BLaER1 (cell line): ENCODE data around the gene GPER1.
"Not testable (repeated sequence)": the region's sequence is repeated elsewhere in the genome, so short reads cannot be mapped to it uniquely, and the experiment has no call there.

Experiments used
- H3K27ac ChIP-seq: shearing (Covaris generic); formaldehyde crosslinking; 2 replicates; pipeline ENCODE4 v1.8.1; 2022
- H3K27me3 ChIP-seq: shearing (Covaris generic); formaldehyde crosslinking; 2 replicates; pipeline ENCODE4 v1.8.1; 2022
- H3K36me3 ChIP-seq: shearing (Covaris generic); formaldehyde crosslinking; 2 replicates; pipeline ENCODE4 v1.8.1; 2022
- H3K4me1 ChIP-seq: shearing (Covaris generic); formaldehyde crosslinking; 2 replicates; pipeline ENCODE4 v1.8.1; 2022
- H3K4me2 ChIP-seq: shearing (Covaris generic); formaldehyde crosslinking; 2 replicates; pipeline ENCODE4 v1.8.1; 2022
- H3K4me3 ChIP-seq: shearing (Covaris generic); formaldehyde crosslinking; 2 replicates; pipeline ENCODE4 v1.8.1; 2022
- H3K9ac ChIP-seq: shearing (Covaris generic); formaldehyde crosslinking; 2 replicates; pipeline ENCODE4 v1.8.1; 2022
- H3K9me3 ChIP-seq: shearing (Covaris generic); formaldehyde crosslinking; 2 replicates; pipeline ENCODE4 v1.8.1; 2022
- H4K20me1 ChIP-seq: shearing (Covaris generic); formaldehyde crosslinking; 2 replicates; pipeline ENCODE4 v1.8.1; 2022
- Cebpa-rat ChIP-seq: shearing (Covaris generic); IDR thresholded peaks from 2 replicates; pipeline ENCODE4 v1.8.1; 2022

The GPER1 gene

DNA sequence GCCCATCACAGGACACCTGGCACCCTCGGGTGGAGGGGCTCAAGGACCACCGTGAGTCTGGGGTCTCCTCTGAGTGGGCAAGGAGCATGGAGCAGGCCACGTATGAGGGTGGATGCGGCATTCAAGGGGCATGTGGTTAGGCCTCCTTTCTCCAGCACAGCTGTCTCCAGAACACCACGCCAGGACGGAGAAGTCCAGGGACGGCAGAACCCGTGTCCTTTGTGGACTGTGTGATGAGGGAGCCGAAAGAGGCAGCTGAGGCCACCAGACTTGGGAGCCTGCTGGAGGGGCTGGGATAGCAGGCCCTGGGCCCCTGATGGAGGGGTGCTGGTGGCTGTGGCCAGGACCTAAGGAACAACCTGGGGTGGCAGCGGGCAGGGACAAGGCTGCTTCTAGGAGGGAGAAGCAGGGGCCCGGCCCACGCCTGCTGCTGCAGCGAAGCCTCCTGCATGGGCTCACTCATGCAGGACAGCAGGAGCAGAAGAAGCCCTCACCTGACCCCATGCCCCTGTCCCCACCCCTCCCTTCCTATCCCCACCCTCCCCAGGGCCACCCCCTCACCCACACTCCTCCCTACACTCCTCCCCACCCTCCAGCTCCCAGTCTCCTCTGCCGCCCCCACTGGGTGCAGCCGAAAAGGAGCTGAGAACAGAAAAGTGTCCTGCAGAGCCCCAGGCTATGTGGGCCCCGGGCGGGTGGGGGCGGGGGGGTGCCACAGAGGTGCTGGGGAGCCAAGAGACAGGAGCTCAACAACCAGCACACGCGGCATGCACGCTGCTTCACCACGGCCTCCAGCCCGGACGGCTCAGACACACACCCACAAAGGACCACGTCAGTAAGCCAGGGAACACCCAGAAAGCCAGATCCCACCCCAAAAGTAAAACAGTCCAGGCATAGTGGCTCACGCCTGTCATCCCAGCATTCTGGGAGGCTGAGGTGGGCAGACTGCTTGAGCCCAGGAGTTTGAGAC, 42.4 kb downstream of the GPER1 start:
- Histone ChIP-seq H3K9ac (no peak overlapping the region), H3K4me2 (0 out of 2 replicates have a peak overlapping the region, but pooled peaks have one; percentile 17), H3K9me3 (peaks cover 13% of the 10 kb centered on the region), H3K36me3 (peaks cover 44% of the 10 kb centered on the region), H3K4me1 (no peaks in the 10 kb centered on the region; the same call in 1 of the 2 replicates), H3K4me3 (no peak overlapping the region), H3K27ac (no peak overlapping the region), H4K20me1 (0 out of 2 replicates have a peak, but pooled peaks cover 2% of the 10 kb centered on the region), H3K27me3 (no peaks in the 10 kb centered on the region)
- no peak for TF ChIP-seq Cebpa-rat

DNA sequence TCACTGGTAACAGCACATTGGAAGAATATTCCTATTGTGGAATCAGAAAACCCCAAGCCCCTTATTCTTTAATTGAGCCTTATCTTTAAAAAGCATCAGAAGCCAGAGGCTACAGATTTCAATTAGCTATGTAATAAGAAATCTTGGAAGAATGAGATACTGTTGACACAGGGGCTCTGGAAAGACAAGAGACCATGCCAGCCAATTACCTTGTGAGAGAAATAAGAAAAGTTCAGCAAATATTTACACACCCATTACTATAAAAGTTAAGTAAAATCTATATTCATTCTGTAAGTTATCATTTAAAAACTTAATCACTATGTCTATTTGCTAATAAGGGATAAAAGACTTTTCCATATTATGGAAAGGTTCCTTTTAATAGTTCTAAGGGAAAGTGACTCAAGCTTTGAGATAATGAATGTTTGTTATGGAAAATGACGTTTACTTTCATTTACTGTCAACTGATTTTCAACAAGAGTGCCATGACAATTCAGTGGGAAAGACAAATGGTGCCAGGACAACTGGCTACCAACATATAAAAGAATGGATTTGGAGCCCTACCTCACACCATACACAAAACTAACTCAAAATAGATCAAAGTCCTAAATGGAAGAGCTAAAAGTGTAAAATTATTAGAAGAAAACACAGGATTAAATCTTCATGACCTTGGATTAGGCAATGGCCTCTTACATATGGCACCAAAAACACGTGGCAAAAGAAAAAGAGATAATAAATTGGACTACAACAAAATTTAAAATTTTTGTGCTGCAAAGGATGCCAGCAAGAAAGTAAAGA, 43.8 kb downstream of the GPER1 start:
- Histone ChIP-seq H3K27me3 (no peaks in the 10 kb centered on the region), H3K36me3 (peaks cover 31% of the 10 kb centered on the region), H4K20me1 (no peaks in the 10 kb centered on the region), H3K9me3 (peaks cover 13% of the 10 kb centered on the region), H3K9ac (no peak overlapping the region), H3K4me2 (no peak overlapping the region), H3K27ac (no peak overlapping the region), H3K4me1 (peaks cover 2% of the 10 kb centered on the region), H3K4me3 (no peak overlapping the region)
- no peak for TF ChIP-seq Cebpa-rat

DNA sequence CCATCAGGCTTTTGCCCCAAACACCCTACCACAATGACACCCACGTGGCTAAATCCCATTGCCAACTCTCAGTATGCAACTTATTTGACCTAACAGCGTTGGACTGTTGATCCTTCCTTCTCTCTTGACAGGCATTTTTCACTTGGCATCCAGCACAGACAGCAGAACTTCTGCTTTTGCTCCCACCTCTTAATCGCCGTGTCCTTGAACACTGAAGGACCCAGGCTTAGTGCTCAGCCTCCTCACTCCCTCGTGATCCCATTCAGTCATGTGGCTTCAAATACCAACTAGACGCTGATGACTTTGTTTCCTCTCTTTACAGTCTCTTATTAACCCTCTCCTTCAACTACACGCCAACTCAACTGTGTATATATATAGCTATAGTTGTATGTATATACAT, 47.0 kb downstream of the GPER1 start:
- Histone ChIP-seq H3K27me3 (no peaks in the 10 kb centered on the region), H3K9ac (no peak overlapping the region)

DNA sequence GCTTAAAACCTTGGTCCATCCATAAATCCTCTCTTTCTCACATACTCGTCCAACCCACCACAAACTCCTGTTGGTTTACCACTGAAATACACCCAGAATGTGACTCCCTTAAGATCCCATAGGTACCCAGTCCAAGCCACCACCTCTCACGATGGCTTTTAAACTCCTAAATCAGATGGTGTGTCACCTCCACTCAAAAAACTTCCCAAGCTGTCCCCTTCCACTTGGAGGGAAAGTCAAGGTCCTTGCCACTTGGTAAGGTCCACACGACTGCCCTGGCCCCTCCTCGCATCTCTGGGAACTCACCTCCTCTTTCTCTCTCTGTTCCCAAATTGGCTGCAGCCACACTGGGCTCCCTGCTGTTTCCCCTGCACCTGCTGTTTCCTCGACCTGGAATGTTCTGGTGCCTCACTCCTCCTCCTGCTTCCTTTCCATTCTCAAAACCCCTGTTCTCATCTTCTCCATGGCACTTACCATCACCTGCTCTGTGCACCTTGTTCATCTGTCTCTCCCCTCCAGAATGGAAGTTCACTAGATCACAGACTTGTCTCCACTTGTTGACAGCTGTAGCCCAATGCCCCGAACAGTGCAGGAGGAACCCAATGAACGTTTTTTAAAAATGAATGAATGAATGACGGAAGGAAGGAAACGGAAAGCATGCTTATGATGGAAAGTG, 49.1 kb downstream of the GPER1 start:
- H3K4me2 ChIP-seq: peak overlapping the region; percentile 98
- peak overlapping the region; percentile 71; the same call in 1 of the 2 replicates for H3K27ac ChIP-seq
- peaks cover 39% of the 10 kb centered on the region for H3K4me1 ChIP-seq
- no peak for TF ChIP-seq Cebpa-rat
- H3K9ac ChIP-seq: peak overlapping the region; percentile 87
- H3K9me3 ChIP-seq: peaks cover 12% of the 10 kb centered on the region
- H3K4me3 ChIP-seq: peak overlapping the region; percentile 88
- H3K36me3 ChIP-seq: peaks cover 12% of the 10 kb centered on the region
- no peaks in the 10 kb centered on the region for H3K27me3 ChIP-seq
- H4K20me1 ChIP-seq: no peaks in the 10 kb centered on the region

More for the DNA sequence above, 47.0 kb downstream of the GPER1 start:
- peaks cover 28% of the 10 kb centered on the region for H3K4me1 ChIP-seq
- TF ChIP-seq Cebpa-rat: no peak
- no peak overlapping the region for H3K4me2 ChIP-seq
- no peak overlapping the region for H3K27ac ChIP-seq
- H3K9me3 ChIP-seq: peaks cover 13% of the 10 kb centered on the region
- H3K36me3 ChIP-seq: peaks cover 18% of the 10 kb centered on the region
- no peak overlapping the region for H3K4me3 ChIP-seq
- H4K20me1 ChIP-seq: no peaks in the 10 kb centered on the region

DNA sequence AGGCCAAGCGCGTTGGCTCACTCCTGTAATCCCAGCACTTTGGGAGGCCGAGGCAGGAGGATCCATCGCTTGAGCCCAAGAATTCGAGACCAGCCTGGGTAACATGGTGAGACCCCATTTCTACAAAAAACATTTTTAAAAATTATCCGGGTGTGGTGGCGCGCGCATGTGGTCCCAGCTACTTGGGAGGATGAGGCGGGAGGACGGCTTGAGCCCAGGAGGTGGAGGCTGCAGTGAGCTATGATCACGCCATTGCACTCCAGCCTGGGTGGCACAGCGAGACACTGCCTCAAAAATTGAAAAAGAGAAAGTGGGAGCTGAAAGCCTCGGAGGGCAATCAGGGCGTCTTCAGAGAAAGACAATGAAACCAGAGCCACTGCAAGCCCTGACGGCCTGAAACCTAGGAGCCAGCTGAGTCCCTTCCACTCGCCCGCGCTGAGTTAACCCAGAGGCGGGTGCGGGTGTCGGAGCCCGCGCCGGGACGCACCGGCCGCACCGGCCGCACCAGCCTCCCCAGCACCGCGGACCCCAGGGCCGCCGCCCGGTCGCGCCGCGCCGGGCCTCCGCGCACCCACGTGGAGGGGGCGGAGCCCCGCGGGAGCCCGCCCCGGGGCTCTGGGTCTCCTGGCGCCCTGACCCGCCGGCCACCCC, 49.7 kb downstream of the GPER1 start:
- peak overlapping the region; percentile 71 for H3K27ac ChIP-seq

DNA sequence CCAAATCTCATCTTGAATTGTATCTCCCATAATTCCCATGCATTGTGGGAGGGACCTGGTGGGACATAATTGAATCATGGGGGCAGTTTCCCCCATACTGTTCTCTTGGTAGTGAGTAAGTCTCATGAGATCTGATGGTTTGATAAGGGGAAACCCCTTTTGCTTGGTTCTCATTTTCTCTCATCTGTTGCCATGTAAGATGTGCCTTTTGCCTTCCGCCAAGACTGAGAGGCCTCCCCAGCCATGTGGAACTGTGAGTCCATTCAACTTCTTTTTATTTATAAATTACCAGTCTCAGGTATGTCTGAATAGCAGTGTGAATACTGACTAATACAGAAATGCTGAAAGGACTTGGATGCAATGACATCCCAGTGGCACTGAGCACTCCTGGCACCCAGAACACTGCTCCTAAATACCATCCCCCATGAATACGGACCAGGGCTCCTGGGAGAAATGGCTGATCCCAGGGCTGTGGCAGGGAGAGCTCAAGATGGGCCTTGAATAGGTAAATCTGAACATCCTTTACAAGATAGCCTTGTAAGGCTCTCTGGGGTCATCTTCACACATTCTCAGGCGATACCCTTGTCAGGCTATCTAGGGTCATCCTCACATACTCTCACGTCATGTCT, 52.7 kb downstream of the GPER1 start:
- Histone ChIP-seq H3K27me3 (no peaks in the 10 kb centered on the region), H3K36me3 (no peaks in the 10 kb centered on the region), H3K9me3 (no peaks in the 10 kb centered on the region), H4K20me1 (no peaks in the 10 kb centered on the region), H3K9ac (no peak overlapping the region), H3K4me1 (peaks cover 56% of the 10 kb centered on the region), H3K4me2 (peak overlapping the region; percentile 45), H3K27ac (no peak overlapping the region), H3K4me3 (no peak overlapping the region)
- TF ChIP-seq Cebpa-rat: no peak

More for the DNA sequence above, 49.7 kb downstream of the GPER1 start:
- H3K36me3 ChIP-seq: peaks cover 5% of the 10 kb centered on the region
- H3K27me3 ChIP-seq: no peaks in the 10 kb centered on the region
- H3K4me1 ChIP-seq: peaks cover 46% of the 10 kb centered on the region
- peak overlapping the region; percentile 87 for H3K9ac ChIP-seq
- TF ChIP-seq Cebpa-rat: no peak
- peak overlapping the region; percentile 98 for H3K4me2 ChIP-seq
- H3K9me3 ChIP-seq: peaks cover 5% of the 10 kb centered on the region; the same call in 1 of the 2 replicates
- H3K4me3 ChIP-seq: peak overlapping the region; percentile 88
- no peaks in the 10 kb centered on the region for H4K20me1 ChIP-seq

DNA sequence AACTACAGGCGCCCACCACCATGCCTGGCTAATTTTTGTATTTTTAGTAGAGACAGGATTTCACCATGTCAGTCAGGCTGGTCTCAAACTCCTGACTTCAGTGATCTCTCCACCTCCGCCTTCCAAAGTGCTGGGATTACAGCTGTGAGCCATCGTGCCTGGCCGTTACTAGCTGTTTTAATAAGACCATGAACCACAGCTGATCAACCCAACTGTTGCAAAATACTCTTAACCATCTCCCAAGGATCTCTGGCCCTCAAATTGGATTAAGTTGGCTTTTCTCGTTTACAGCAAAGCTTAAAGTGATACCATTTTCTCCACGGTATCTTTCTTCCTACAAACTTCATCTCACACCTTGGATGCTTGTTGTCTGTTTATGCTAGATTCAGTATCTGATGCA, 53.7 kb downstream of the GPER1 start:
- Histone ChIP-seq H3K27me3 (no peaks in the 10 kb centered on the region), H3K4me1 (peaks cover 54% of the 10 kb centered on the region), H3K9ac (no peak overlapping the region), H3K4me3 (no peak overlapping the region), H4K20me1 (no peaks in the 10 kb centered on the region), H3K4me2 (no peak overlapping the region), H3K27ac (no peak overlapping the region), H3K36me3 (no peaks in the 10 kb centered on the region), H3K9me3 (no peaks in the 10 kb centered on the region)
- TF ChIP-seq Cebpa-rat: no peak

DNA sequence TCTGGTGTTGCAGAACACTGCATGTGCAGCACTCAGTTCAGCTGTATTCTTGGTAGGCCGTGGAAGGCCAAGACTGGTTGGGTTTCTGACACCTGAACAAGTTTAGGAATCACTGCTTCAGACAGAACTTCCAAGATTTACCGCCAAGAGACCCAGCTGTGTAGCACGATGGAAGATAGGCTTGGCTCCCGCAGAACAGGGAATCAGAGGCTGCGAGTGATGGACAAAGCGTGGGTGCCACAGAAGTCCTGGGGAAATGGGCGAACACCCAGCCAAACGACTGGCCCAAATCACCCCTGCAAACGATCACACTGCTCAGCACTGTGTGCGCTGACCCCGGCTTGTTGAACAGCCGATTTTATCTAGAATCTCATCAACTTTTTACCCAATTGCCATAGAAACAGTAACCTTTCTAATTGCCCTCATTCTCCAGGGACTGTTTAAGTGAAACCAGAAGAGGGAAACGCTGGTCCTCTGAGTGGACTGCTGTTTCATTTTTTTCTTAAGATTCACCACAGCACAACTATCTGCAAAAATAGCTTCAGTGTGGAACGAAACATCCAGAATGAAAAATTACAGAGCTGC, 54.2 kb downstream of the GPER1 start:
- Histone ChIP-seq H3K36me3 (no peaks in the 10 kb centered on the region), H3K4me3 (no peak overlapping the region), H3K4me1 (peaks cover 49% of the 10 kb centered on the region), H3K9ac (no peak overlapping the region), H4K20me1 (no peaks in the 10 kb centered on the region), H3K27ac (no peak overlapping the region), H3K27me3 (no peaks in the 10 kb centered on the region), H3K4me2 (no peak overlapping the region; the same call in 1 of the 2 replicates), H3K9me3 (no peaks in the 10 kb centered on the region)
- TF ChIP-seq Cebpa-rat: no peak

DNA sequence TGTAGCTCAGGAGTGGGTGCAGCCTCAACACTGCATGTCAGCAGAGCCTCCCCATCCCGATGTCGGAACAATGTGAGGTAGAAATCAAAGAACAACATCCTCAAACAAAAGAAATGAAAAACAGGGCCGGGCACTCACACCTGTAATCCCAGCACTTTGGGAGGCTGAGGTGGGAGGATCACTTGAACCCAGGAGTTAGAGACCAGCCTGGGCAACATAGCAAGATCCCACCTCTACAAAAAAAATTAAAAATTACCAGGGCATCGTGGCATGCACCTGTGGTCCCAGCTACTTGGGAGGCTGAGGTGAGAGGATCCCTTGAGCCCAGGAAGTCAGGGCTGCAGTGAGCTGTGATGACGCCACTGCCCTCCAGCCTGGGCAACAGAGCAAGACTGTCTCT, 55.1 kb downstream of the GPER1 start:
- H3K9me3 ChIP-seq, H4K20me1 ChIP-seq, H3K27ac ChIP-seq, H3K4me3 ChIP-seq, H3K27me3 ChIP-seq, H3K4me2 ChIP-seq, H3K36me3 ChIP-seq, H3K9ac ChIP-seq: not testable (repeated sequence)
- H3K4me1 ChIP-seq: peaks cover 44% of the 10 kb centered on the region
